D721Med (cell line): ENCODE measurements around the gene CDA.
A peak's percentile ranks its signal among the peaks of the same experiment; 100 is the strongest.

Source experiments
- DNase-seq: peaks from one replicate; pipeline ENCODE4 v3.0.0; 2011; ENCODE audit warnings: low spot score; ENCODE audit not compliant: insufficient read length
- FAIRE-seq: peaks from 2 replicates; lab custom pipeline; 2011; peaks lifted over from hg19 to GRCh38; lab: Jason Lieb, UNC
- TF ChIP-seq, protein P1 (sequence below): IDR thresholded peaks from 2 replicates; pipeline ENCODE4 v1.5.1; 2012; ENCODE audit warnings: mild to moderate bottlenecking, control low read depth; ENCODE audit not compliant: insufficient read depth; ENCODE audit errors: missing control alignments

Gene CDA

DNA sequence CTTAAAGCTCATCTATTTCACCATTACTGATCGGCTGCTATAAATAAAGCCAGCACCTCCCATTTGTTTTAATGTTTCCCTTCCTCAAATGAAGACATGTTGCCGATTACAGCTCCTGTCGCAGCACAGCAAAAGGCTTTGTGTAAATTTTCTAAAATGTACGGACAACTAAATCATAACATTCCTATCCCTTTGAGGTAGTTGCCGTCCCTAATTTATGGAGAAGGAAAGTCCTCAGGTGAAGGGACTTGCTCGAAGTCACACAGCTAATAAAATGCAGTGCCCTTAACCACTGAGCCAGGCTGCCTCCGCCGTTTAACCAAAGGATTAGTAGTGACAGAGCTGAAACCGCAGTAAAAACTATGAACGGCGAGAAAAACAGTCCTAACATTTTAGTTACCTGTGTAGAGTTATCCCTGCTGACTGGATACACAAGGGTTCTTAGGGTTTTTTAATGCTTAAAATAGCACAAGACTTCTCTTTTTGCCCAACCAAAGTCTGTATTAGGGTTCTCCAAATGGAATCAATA is 45.2 kb downstream of the CDA start:
- TF ChIP-seq, protein P1, sequence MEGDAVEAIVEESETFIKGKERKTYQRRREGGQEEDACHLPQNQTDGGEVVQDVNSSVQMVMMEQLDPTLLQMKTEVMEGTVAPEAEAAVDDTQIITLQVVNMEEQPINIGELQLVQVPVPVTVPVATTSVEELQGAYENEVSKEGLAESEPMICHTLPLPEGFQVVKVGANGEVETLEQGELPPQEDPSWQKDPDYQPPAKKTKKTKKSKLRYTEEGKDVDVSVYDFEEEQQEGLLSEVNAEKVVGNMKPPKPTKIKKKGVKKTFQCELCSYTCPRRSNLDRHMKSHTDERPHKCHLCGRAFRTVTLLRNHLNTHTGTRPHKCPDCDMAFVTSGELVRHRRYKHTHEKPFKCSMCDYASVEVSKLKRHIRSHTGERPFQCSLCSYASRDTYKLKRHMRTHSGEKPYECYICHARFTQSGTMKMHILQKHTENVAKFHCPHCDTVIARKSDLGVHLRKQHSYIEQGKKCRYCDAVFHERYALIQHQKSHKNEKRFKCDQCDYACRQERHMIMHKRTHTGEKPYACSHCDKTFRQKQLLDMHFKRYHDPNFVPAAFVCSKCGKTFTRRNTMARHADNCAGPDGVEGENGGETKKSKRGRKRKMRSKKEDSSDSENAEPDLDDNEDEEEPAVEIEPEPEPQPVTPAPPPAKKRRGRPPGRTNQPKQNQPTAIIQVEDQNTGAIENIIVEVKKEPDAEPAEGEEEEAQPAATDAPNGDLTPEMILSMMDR = no peak
- DNase-seq (no peak), FAIRE-seq (no peak)

DNA sequence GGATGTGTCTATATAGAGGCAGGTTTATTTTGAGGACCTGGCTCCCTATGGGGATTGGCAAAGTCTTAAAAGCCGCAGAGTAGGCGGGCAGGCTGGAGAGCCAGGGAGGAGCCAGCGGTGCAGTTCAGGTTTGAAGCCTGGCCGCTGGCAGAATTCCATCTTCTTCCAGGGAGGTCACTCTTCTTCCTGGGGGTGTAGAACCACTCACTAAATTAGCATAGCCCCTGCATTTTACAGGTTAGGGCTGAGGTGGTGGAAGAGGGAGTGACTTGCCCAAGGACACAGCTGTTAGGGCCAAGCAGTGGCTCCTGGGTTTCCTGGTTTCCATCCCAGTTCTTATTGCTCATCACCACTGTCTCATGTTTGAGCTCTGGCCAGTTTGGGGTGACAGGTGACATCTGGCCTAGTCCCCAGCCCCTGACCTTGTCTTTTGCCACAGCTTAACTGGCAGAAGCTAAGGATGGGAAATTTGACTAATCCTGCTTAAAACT is 45.7 kb downstream of the CDA start:
- DNase-seq (no peak), FAIRE-seq (no peak)
- TF ChIP-seq, protein P1 = no peak

DNA sequence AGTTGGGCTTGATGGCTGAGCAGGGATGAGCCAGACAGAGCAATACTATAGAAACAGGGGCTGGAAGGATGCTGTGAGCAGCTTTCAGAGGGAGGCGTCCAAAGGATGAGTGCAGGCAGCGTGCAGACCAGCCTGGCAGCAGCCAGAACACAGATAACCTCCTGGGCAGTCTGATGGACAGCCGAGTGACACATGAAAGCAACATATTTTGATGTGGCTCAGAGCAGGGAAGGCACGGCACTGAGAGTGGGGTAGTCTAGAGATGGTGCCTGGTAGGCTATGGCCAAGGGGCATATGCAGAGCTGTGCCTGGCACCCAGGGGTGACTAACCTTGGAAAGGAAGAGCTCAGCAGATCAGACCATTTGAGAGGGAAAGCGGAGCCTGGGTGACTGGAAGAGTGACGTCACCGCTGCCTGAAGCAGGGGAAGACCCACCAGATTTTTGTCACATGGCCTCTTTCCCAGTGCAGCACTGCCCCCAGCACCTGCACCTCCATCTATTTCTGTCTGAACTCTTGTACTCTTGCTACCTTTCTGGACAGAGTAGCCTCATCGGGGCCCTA is 48.0 kb downstream of the CDA start:
- TF ChIP-seq, protein P1 = no peak
- FAIRE-seq = no peak

DNA sequence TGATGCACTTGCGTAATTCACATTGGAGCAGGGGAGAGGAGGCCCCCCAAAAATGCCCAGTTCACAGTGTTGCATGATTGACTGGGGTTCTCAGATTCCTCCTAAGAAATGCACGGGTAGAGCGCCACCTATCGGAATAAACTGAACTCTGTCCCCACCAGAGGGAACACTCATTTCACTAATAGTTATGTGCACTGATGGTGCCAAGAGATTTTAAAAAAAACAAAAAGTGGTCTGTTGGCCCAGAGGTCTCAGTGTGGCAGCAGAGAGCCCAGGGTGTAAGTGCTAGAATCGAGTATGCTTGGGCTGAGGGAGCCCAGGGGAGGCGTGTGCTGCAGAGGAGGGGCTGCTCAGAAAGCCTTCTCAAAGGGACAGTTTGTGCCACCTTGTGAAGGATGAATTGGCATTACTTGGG is 51.3 kb downstream of the CDA start:
- no peak for DNase-seq
- TF ChIP-seq, protein P1 = peak; percentile 80

More for the DNA sequence above, 48.0 kb downstream of the CDA start:
- DNase-seq = no peak

DNA sequence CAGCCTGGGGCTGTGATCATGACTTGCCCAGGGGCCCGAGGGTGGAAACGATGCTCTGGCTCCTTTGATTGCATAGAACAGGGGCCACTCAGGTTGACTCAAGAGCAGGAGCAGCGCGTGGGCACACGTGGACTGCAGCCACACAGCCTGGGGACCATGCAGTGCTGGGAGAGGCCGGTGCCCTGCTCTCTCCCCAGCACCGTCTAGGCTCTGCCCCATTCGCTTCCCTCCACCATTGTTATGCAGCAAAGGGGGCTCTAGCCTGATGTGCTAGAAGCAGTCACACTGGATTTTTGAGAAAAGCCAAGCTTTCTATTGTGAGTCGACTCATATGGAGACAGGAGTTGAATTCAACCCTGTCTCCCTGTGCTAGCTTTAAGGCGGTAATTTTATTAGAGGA is 53.1 kb downstream of the CDA start:
- no peak for FAIRE-seq
- no peak for DNase-seq
- TF ChIP-seq, protein P1 = no peak

More for the DNA sequence above, 51.3 kb downstream of the CDA start:
- FAIRE-seq = no peak

DNA sequence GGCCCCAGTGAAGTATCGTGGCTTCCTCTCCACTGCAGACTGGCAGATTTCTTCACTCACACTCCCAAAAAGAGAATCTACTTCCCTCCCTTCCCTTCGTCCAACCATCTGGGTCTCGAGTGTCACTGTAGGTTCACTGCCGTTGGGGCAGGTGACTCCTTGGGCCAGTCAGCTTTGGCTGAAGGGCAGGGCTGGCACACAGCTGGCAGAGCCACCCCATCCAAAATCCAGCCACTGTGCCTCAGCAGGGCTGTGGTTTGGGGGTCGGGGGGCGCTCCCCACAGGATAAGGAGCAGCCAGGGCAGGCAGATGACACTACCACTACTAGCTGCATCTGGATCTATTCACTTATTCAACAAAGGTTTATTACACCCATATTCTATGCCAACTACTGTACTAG is 54.2 kb downstream of the CDA start:
- TF ChIP-seq, protein P1 = no peak
- FAIRE-seq (no peak), DNase-seq (no peak)

DNA sequence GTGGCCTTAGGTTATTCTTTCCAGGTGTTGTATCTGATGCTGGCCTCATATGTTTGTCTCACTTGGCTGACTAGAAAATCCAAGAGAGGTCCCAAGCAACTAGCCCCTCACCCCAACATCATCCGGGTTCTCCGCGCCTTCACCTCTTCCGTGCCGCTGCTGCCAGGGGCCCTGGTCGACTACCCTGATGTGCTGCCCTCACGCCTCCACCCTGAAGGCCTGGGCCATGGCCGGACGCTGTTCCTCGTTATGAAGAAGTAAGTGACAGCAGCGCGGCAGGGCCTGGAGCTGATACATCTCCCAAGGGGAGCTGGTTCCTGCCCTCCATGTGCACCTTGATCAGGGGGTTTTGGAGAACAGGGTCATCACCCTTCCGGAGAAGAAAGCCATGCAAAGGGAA is 55.5 kb downstream of the CDA start:
- FAIRE-seq (no peak), DNase-seq (no peak)
- TF ChIP-seq, protein P1 = no peak
